Naive thymus-derived CD4-positive, alpha-beta T cell (primary cell): ENCODE measurements around the gene VDAC1. TPM values are rescaled to one million over a fixed set of nuclear protein-coding genes. Genes with fewer than 3 reads are reported as not detected.
A peak's percentile ranks its signal among the peaks of the same experiment; 100 is the strongest.

Experiments
- ATAC-seq: fragments of 150-1000 bp; cut with Tn5 transposase; 2 replicates; pipeline ENCODE4 v1.10.0; 2021; ENCODE audit warnings: mild to moderate bottlenecking, moderate library complexity
- CTCF ChIA-PET: fragments of 350-600 bp; sonication (Branson Sonifier 250); formaldehyde crosslinking; loops from one replicate; lab custom pipeline; 2021; ENCODE audit warnings: antibody characterized with exemption; lab: Charles Lee
- POLR2A ChIA-PET: fragments of 350-600 bp; sonication (Branson Sonifier 250); formaldehyde crosslinking; loops from one replicate; lab custom pipeline; 2021; ENCODE audit warnings: antibody characterized with exemption, inconsistent platforms; lab: Charles Lee
- DNase-seq, 9 donors: peaks; one replicate each; pipeline versions ENCODE4 v3.0.0 to v3.0.0-alpha.2; 2020 to 2022; ENCODE audit warnings: mixed read lengths in 1 of 9
- H3K27ac ChIP-seq: one replicate; pipeline ENCODE4 v1.7.0; 2013; ENCODE audit warnings: mild to moderate bottlenecking, low read depth, low read length, moderate library complexity
- H3K27me3 ChIP-seq, 2 donors: one replicate each; pipeline ENCODE4 v1.7.0; 2013; ENCODE audit warnings: low read length in 2 of 2, mild to moderate bottlenecking in 2 of 2, moderate library complexity in 2 of 2; ENCODE audit not compliant: control insufficient read depth in 2 of 2, insufficient read depth in 2 of 2
- H3K36me3 ChIP-seq, 3 experiments: 1 replicate in 2 of 3; 2 replicates in 1 of 3; pipeline ENCODE4 v1.7.0; 2013; ENCODE audit warnings: low read length in 3 of 3, mild to moderate bottlenecking in 3 of 3, moderate library complexity in 1 of 3; ENCODE audit not compliant: insufficient read depth in 3 of 3, control insufficient read depth in 2 of 3
- H3K4me1 ChIP-seq, 2 donors: one replicate each; pipeline ENCODE4 v1.7.0; 2013; ENCODE audit warnings: low read length in 2 of 2, mild to moderate bottlenecking in 2 of 2, moderate library complexity in 1 of 2; ENCODE audit not compliant: control insufficient read depth in 2 of 2, insufficient read depth in 2 of 2
- H3K4me3 ChIP-seq: 2 replicates; pipeline ENCODE4 v1.7.0; 2013; ENCODE audit warnings: mild to moderate bottlenecking, low read length
- H3K9me3 ChIP-seq, 3 experiments: 1 replicate in 2 of 3; 2 replicates in 1 of 3; pipeline ENCODE4 v1.7.0; 2013; ENCODE audit warnings: low read length in 3 of 3; ENCODE audit not compliant: control insufficient read depth in 2 of 3
- H3K27ac Mint-ChIP-seq, 9 donors: one replicate each; pipeline ENCODE4 v1.8.0; 2020 to 2022; ENCODE audit warnings: mixed read lengths in 9 of 9, mild to moderate bottlenecking in 8 of 9, moderate library complexity in 5 of 9, inconsistent platforms in 2 of 9
- H3K27me3 Mint-ChIP-seq, 5 donors: one replicate each; pipeline ENCODE4 v1.8.0; 2021 to 2022; ENCODE audit warnings: mixed read lengths in 5 of 5, mild to moderate bottlenecking in 1 of 5
- H3K36me3 Mint-ChIP-seq, 5 donors: one replicate each; pipeline ENCODE4 v1.8.0; 2020 to 2022; ENCODE audit warnings: mixed read lengths in 5 of 5, mild to moderate bottlenecking in 3 of 5, inconsistent platforms in 1 of 5
- H3K4me1 Mint-ChIP-seq, 7 donors: one replicate each; pipeline ENCODE4 v1.8.0; 2020 to 2022; ENCODE audit warnings: mixed read lengths in 7 of 7, mild to moderate bottlenecking in 3 of 7, inconsistent platforms in 1 of 7
- H3K4me3 Mint-ChIP-seq, 10 donors: one replicate each; pipeline ENCODE4 v1.8.0; 2020 to 2022; ENCODE audit warnings: mild to moderate bottlenecking in 10 of 10, mixed read lengths in 10 of 10, moderate library complexity in 6 of 10, inconsistent platforms in 2 of 10
- H3K9me3 Mint-ChIP-seq, 11 donors: one replicate each; pipeline ENCODE4 v1.8.0; 2020 to 2022; ENCODE audit warnings: mixed read lengths in 11 of 11, mild to moderate bottlenecking in 4 of 11, inconsistent platforms in 1 of 11, moderate library complexity in 1 of 11
- intact Hi-C, 2 donors: fragments of 100-400 bp; cut with micrococcal nuclease; formaldehyde crosslinking; loops; one replicate each; pipeline ENCODE4 v1.15.1; 2023
- polyA plus RNA-seq, 2 donors: library from polyadenylated mRNA; unstranded; fragments of 300-500 nt; fragmentation: Illumina TruSeq; gene quantifications; one replicate each; pipeline ENCODE4 v1.2.3, GENCODE V29; 2021
- total RNA-seq, 6 experiments: library from RNA in 5 of 6; stranded (reverse) in 5 of 6; gene quantifications; 1 replicate in 5 of 6; 2 replicates in 1 of 6; pipeline ENCODE4 v1.2.3 and lab custom pipeline; 2021 to 2026

VDAC1 gene
- total and polyA plus RNA-seq, 7 experiments from 2014 or later, result 37.8 to 259 (median 48.4) TPM

- H3K4me1 ChIP-seq, result peaks cover 10 to 18% of the 10 kb centered on the region in 2 donors
- Mint-ChIP-seq H3K4me3 (peak overlapping the region in 1 of 10 donors; percentile 96), H3K36me3 (peaks cover 0 to 28% (median 19%) of the 10 kb centered on the region in 5 donors), H3K27ac (peak overlapping the region in 2 of 9 donors; percentile 36 to 92), H3K4me1 (peaks cover 29 to 76% (median 65%) of the 10 kb centered on the region in 7 donors), H3K9me3 (peaks cover 0 to 5% (median 0%) of the 10 kb centered on the region in 11 donors), H3K27me3 (no peaks in the 10 kb centered on the region)
- peaks cover 0 to 9% (median 0%) of the 10 kb centered on the region in 3 experiments for H3K36me3 ChIP-seq
- ChIA-PET CTCF (no interaction called here), POLR2A (interaction anchor here (1.3 kb wide), 1 partner anchor 39 kb away, joined by 4 read pairs; the partner anchor contains the start of gene VDAC1)
- no peak overlapping the region for H3K27ac ChIP-seq
- intact Hi-C loops, result loop anchor here in 1 of 2 donors (5.0 to 10.0 kb wide), 2 partner anchors 681 to 939 kb away; partner anchors contain the start of genes PCBD2 and SEC24A
- ATAC-seq, result no peak
- DNase-seq, result no peak
- H3K9me3 ChIP-seq, result no peaks in the 10 kb centered on the region
- H3K27me3 ChIP-seq, result no peaks in the 10 kb centered on the region
- no peak overlapping the region for H3K4me3 ChIP-seq
Observed at GRCh38 chr5:133966090-133966489, 38.7 kb downstream of the VDAC1 start.

- no peaks in the 10 kb centered on the region for H3K27me3 Mint-ChIP-seq
- Histone ChIP-seq H3K4me3 (no peak overlapping the region), H3K27me3 (no peaks in the 10 kb centered on the region), H3K27ac (no peak overlapping the region), H3K9me3 (no peaks in the 10 kb centered on the region), H3K36me3 (peaks cover 0 to 8% (median 0%) of the 10 kb centered on the region in 3 experiments), H3K4me1 (peaks cover 10 to 14% of the 10 kb centered on the region in 2 donors)
- ATAC-seq (no peak), DNase-seq (no peak)
- peaks cover 38 to 77% (median 63%) of the 10 kb centered on the region in 7 donors for H3K4me1 Mint-ChIP-seq
- peaks cover 3 to 37% (median 29%) of the 10 kb centered on the region in 5 donors for H3K36me3 Mint-ChIP-seq
- H3K9me3 Mint-ChIP-seq, result peaks cover 0 to 5% (median 0%) of the 10 kb centered on the region in 11 donors
- intact Hi-C loops, result loop anchor here in 1 of 2 donors (10.0 kb wide), 1 partner anchor 941 kb away; the partner anchor contains the start of gene PCBD2
- H3K4me3 Mint-ChIP-seq, result peak overlapping the region in 1 of 10 donors; percentile 26
- POLR2A ChIA-PET, result no interaction called here
- H3K27ac Mint-ChIP-seq, result peak overlapping the region in 3 of 9 donors; percentile 22 to 72 (median 38)
- CTCF ChIA-PET, result no interaction called here
Observed at GRCh38 chr5:133963493-133964128, 41.2 kb downstream of the VDAC1 start.

- POLR2A ChIA-PET, result no interaction called here
- Mint-ChIP-seq H3K27me3 (no peaks in the 10 kb centered on the region), H3K27ac (peak overlapping the region in 7 of 9 donors; percentile 5 to 72 (median 43)), H3K9me3 (peaks cover 0 to 5% (median 0%) of the 10 kb centered on the region in 11 donors), H3K36me3 (peaks cover 3 to 38% (median 29%) of the 10 kb centered on the region in 5 donors), H3K4me1 (peaks cover 35 to 72% (median 57%) of the 10 kb centered on the region in 7 donors), H3K4me3 (peak overlapping the region in 3 of 10 donors; percentile 1 to 26 (median 4))
- Histone ChIP-seq H3K36me3 (peaks cover 0 to 4% (median 1%) of the 10 kb centered on the region in 3 experiments), H3K9me3 (no peaks in the 10 kb centered on the region), H3K27me3 (no peaks in the 10 kb centered on the region), H3K4me1 (peaks cover 10 to 13% of the 10 kb centered on the region in 2 donors), H3K4me3 (no peak overlapping the region), H3K27ac (no peak overlapping the region)
- ATAC-seq, result no peak
- intact Hi-C loops, result loop anchor here in 1 of 2 donors (10.0 kb wide), 1 partner anchor 942 kb away; the partner anchor contains the start of gene PCBD2
- DNase-seq, result no peak
- CTCF ChIA-PET, result no interaction called here
Observed at GRCh38 chr5:133962801-133963476, 41.8 kb downstream of the VDAC1 start.

- Mint-ChIP-seq H3K27ac (peak overlapping the region in 5 of 9 donors; percentile 1 to 51 (median 43)), H3K9me3 (peaks cover 0 to 5% (median 0%) of the 10 kb centered on the region in 11 donors), H3K27me3 (no peaks in the 10 kb centered on the region), H3K4me1 (peaks cover 32 to 71% (median 57%) of the 10 kb centered on the region in 7 donors), H3K36me3 (peaks cover 3 to 42% (median 35%) of the 10 kb centered on the region in 5 donors), H3K4me3 (peak overlapping the region in 3 of 10 donors; percentile 1 to 26 (median 4))
- no peaks in the 10 kb centered on the region for H3K27me3 ChIP-seq
- no peak overlapping the region for H3K4me3 ChIP-seq
- H3K36me3 ChIP-seq, result peaks cover 0 to 11% (median 6%) of the 10 kb centered on the region in 3 experiments
- intact Hi-C loops, result loop anchor here in 1 of 2 donors (10.0 kb wide), 1 partner anchor 943 kb away; the partner anchor contains the start of gene PCBD2
- DNase-seq, result no peak
- ATAC-seq, result no peak
- ChIA-PET CTCF (no interaction called here), POLR2A (no interaction called here)
- H3K9me3 ChIP-seq, result no peaks in the 10 kb centered on the region
- peaks cover 1 to 5% of the 10 kb centered on the region in 2 donors for H3K4me1 ChIP-seq
- no peak overlapping the region for H3K27ac ChIP-seq
Observed at GRCh38 chr5:133962131-133962530, 42.6 kb downstream of the VDAC1 start.

GRCh38 chr5:133959643-133960042, 45.1 kb downstream of the VDAC1 start:
- H3K36me3 ChIP-seq, result peaks cover 4 to 27% (median 11%) of the 10 kb centered on the region in 3 experiments
- POLR2A ChIA-PET, result no interaction called here

GRCh38 chr5:133957591-133957990, 47.2 kb downstream of the VDAC1 start:
- Mint-ChIP-seq H3K27me3 (no peaks in the 10 kb centered on the region), H3K9me3 (no peaks in the 10 kb centered on the region), H3K27ac (peak overlapping the region in 5 of 9 donors; percentile 19 to 76 (median 28)), H3K4me3 (no peak overlapping the region), H3K4me1 (peaks cover 5 to 32% (median 27%) of the 10 kb centered on the region in 7 donors), H3K36me3 (peaks cover 7 to 38% (median 29%) of the 10 kb centered on the region in 5 donors)
- no peaks in the 10 kb centered on the region for H3K4me1 ChIP-seq
- DNase-seq, result no peak
- H3K27me3 ChIP-seq, result no peaks in the 10 kb centered on the region
- POLR2A ChIA-PET, result no interaction called here
- H3K27ac ChIP-seq, result no peak overlapping the region
- no peak for ATAC-seq
- no peaks in the 10 kb centered on the region for H3K9me3 ChIP-seq
- CTCF ChIA-PET, result no interaction called here
- H3K36me3 ChIP-seq, result peaks cover 4 to 31% (median 11%) of the 10 kb centered on the region in 3 experiments
- intact Hi-C loops, result no loop called here
- no peak overlapping the region for H3K4me3 ChIP-seq

More at GRCh38 chr5:133959643-133960042, 45.1 kb downstream of the VDAC1 start:
- H3K27me3 Mint-ChIP-seq, result no peaks in the 10 kb centered on the region
- ATAC-seq (no peak), DNase-seq (no peak)
- H3K9me3 Mint-ChIP-seq, result peaks cover 0 to 5% (median 0%) of the 10 kb centered on the region in 11 donors
- H3K36me3 Mint-ChIP-seq, result peaks cover 4 to 39% (median 37%) of the 10 kb centered on the region in 5 donors
- peak overlapping the region in 1 of 10 donors; percentile 31 for H3K4me3 Mint-ChIP-seq
- Histone ChIP-seq H3K9me3 (no peaks in the 10 kb centered on the region), H3K4me3 (no peak overlapping the region), H3K4me1 (peaks cover 0 to 3% of the 10 kb centered on the region in 2 donors), H3K27ac (no peak overlapping the region), H3K27me3 (no peaks in the 10 kb centered on the region)
- CTCF ChIA-PET, result no interaction called here
- intact Hi-C loops, result loop anchor here in 1 of 2 donors (10.0 kb wide), 1 partner anchor 945 kb away; the partner anchor contains the start of gene PCBD2
- peak overlapping the region in 5 of 9 donors; percentile 15 to 80 (median 45) for H3K27ac Mint-ChIP-seq
- peaks cover 17 to 50% (median 39%) of the 10 kb centered on the region in 7 donors for H3K4me1 Mint-ChIP-seq
